ENCODE data around the gene NFIC. TPM values are rescaled to one million over a fixed set of nuclear protein-coding genes. Genes with fewer than 3 reads are reported as not detected.

Gene NFIC
- total RNA-seq, 1 experiment from 2014 or later = 8.0 TPM

GRCh38 chr19:3320853-3321252 is 45.5 kb upstream of the NFIC start:
- Histone ChIP-seq H2AK5ac (ENCODE audit: insufficient read length, low read length) (no peak overlapping the region), H2BK20ac (ENCODE audit: low read depth, low read length, poor library complexity, severe bottlenecking) (no peak overlapping the region), H3K18ac (ENCODE audit: insufficient read length, low read depth, low read length) (no peak overlapping the region), H4K91ac (ENCODE audit: insufficient read length, low read depth, low read length) (no peak overlapping the region), H3K56ac (ENCODE audit: insufficient read length, low read depth, low read length) (no peak overlapping the region), H3K23ac (ENCODE audit: insufficient read length, low read depth, low read length) (no peak overlapping the region), H4K8ac (replicated peaks; ENCODE audit: insufficient read length, low read depth, low read length) (no peak overlapping the region), H3K14ac (ENCODE audit: insufficient read depth, low read length) (no peak overlapping the region), H2BK120ac (ENCODE audit: low read depth, low read length, poor library complexity, severe bottlenecking) (no peak overlapping the region), H3K27me3 (ENCODE audit: insufficient read depth, low read length) (no peaks in the 10 kb centered on the region; the same call in 1 of the 2 replicates), H3K27ac (ENCODE audit: insufficient read length, low read depth, low read length) (no peak overlapping the region), H3K4me2 (ENCODE audit: insufficient read depth, insufficient read length, low read length) (no peak overlapping the region), H3T11ph (ENCODE audit: low read length) (no peak overlapping the region), H3K79me2 (ENCODE audit: insufficient read depth, low read length) (no peaks in the 10 kb centered on the region), H3K4ac (ENCODE audit: low read depth, low read length) (no peak overlapping the region), H2BK12ac (ENCODE audit: insufficient read length, low read depth, low read length) (no peak overlapping the region), H4K20me1 (ENCODE audit: control insufficient read depth, insufficient read depth, insufficient read length) (no peaks in the 10 kb centered on the region), H3K9me3 (ENCODE audit: control insufficient read depth, low read depth, low read length) (no peaks in the 10 kb centered on the region), H2BK5ac (ENCODE audit: insufficient read length, low read length) (no peak overlapping the region), H3K9ac (ENCODE audit: extremely low read depth, insufficient read length, low read length) (no peak overlapping the region), H2AFZ (ENCODE audit: low read length) (no peak overlapping the region), H3K23me2 (ENCODE audit: insufficient read length, low read depth, low read length, poor library complexity, severe bottlenecking) (no peaks in the 10 kb centered on the region), H4K5ac (ENCODE audit: insufficient read length, low read depth, low read length) (no peak overlapping the region), H3K79me1 (ENCODE audit: insufficient read depth, low read depth, low read length, poor library complexity, severe bottlenecking) (no peaks in the 10 kb centered on the region), H2BK15ac (ENCODE audit: low read depth, low read length) (no peak overlapping the region), H3K4me1 (ENCODE audit: insufficient read depth, low read length) (no peaks in the 10 kb centered on the region)
- Mint-ChIP-seq H3K4me3 (no peak overlapping the region), H3K4me1 (no peaks in the 10 kb centered on the region), H3K9me3 (no peaks in the 10 kb centered on the region; a peak in 2 of 5 replicates), H3K36me3 (ENCODE audit: insufficient read depth in 1 of 3, low read depth in 3 of 3) (no peaks in the 10 kb centered on the region), H3K27me3 (ENCODE audit: low read depth) (peaks cover 53% of the 10 kb centered on the region), H3K27ac (no peak overlapping the region)
- DNase-seq = no peak
- no CpG with 5 or more reads among the region's 8 CpGs for WGBS (ENCODE audit: extremely low coverage, insufficient read length, low lambda C conversion rate)
- no peak for TF ChIP-seq CTCF (conservative IDR thresholded peaks at IDR 0.05)
